ENCODE results near the gene POLR3K. TPM values are rescaled to one million over a fixed set of nuclear protein-coding genes. Genes with fewer than 3 reads are reported as not detected.
A peak's percentile ranks its signal among the peaks of the same experiment; 100 is the strongest.
"Not testable (repeated sequence)": the region's sequence is repeated elsewhere in the genome, so short reads cannot be mapped to it uniquely, and the experiment has no call there.

Gene POLR3K
- total RNA-seq, 6 donors from 2014 or later: 4.2 to 15.7 (median 6.6) TPM

DNA sequence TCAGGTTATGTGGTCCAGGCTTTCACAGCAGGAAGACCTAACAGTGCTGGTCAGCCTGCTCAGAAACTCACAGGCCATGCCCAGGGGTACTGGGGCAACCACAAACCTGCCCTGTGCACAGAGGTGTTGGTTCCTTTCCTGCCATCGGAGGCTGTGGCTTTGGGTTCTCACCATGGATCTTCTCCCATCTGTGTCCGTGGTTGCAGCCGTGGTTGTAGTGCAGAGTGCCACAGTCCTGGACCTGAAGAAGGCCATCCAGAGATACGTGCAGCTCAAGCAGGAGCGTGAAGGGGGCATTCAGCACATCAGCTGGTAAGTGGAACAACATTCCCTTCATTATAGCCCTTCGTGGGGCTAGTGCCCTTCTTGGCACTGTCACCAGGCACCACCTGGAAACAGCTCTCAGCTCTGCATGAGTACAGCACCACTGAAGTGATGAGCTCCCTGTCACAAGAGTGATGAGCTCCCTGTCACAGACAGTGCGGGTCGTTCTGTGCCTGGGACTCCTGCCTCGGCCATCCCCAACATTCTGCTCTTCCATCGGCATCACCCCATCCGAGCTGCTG is 2.2 kb upstream of the POLR3K start:
- DNase-seq (no peak), ATAC-seq (ENCODE audit: low FRiP score in 2 of 2) (no peak)
- Histone ChIP-seq H3K27ac (no peak overlapping the region), H3K36me3 (peaks cover 13 to 54% (median 45%) of the 10 kb centered on the region in 4 donors), H3K9me3 (no peaks in the 10 kb centered on the region), H3K4me1 (peaks cover 3 to 29% (median 12%) of the 10 kb centered on the region in 4 donors), H3K4me3 (no peak overlapping the region), H3K27me3 (no peaks in the 10 kb centered on the region)
- 88 to 92% methylated on average over 8 to 11 of the region's 11 CpGs for WGBS, 2 donors
- no peak for TF ChIP-seq POLR2A (IDR thresholded peaks at IDR 0.05)
- TF ChIP-seq, protein P1, sequence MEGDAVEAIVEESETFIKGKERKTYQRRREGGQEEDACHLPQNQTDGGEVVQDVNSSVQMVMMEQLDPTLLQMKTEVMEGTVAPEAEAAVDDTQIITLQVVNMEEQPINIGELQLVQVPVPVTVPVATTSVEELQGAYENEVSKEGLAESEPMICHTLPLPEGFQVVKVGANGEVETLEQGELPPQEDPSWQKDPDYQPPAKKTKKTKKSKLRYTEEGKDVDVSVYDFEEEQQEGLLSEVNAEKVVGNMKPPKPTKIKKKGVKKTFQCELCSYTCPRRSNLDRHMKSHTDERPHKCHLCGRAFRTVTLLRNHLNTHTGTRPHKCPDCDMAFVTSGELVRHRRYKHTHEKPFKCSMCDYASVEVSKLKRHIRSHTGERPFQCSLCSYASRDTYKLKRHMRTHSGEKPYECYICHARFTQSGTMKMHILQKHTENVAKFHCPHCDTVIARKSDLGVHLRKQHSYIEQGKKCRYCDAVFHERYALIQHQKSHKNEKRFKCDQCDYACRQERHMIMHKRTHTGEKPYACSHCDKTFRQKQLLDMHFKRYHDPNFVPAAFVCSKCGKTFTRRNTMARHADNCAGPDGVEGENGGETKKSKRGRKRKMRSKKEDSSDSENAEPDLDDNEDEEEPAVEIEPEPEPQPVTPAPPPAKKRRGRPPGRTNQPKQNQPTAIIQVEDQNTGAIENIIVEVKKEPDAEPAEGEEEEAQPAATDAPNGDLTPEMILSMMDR (IDR thresholded peaks at IDR 0.05): no peak
- TF ChIP-seq POLR2AphosphoS5 (IDR thresholded peaks at IDR 0.05): no peak

DNA sequence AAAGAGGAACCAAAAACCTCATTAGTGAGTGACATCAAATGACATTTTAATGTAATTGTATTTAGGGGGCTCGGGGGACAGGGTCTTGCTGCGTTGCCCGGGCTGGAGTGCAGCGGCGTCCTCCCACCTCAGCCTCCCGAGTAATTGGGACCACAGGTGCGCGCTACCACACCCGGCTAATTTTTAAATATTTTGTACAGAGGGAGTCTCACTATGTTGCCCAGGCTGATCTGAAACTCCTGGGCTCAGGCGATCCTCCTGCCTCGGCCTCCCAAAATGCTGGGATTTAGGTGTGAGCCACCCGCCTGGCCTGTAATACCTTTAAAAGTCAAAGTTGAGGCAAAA is 801 bp upstream of the POLR3K start:
- no peaks in the 10 kb centered on the region for H3K27me3 ChIP-seq
- peaks cover 13 to 40% (median 33%) of the 10 kb centered on the region in 4 donors for H3K36me3 ChIP-seq
- H3K9me3 ChIP-seq: no peaks in the 10 kb centered on the region
- WGBS, 2 donors: 46% methylated on average over 9 to 12 of the region's 12 CpGs
- peak overlapping the region; percentile 49 to 96 (median 90) for H3K4me3 ChIP-seq
- TF ChIP-seq POLR2AphosphoS5 (IDR thresholded peaks at IDR 0.05) (no peak), EP300 (IDR thresholded peaks at IDR 0.05) (no peak), POLR2A (IDR thresholded peaks at IDR 0.05) (no peak)
- TF ChIP-seq, protein P1 (IDR thresholded peaks at IDR 0.05): no peak
- ATAC-seq (ENCODE audit: low FRiP score in 2 of 2): no peak
- DNase-seq: no peak
- peaks cover 3 to 29% (median 12%) of the 10 kb centered on the region in 4 donors for H3K4me1 ChIP-seq
- H3K27ac ChIP-seq: peak overlapping the region in 2 of 4 donors; percentile 79 to 82

DNA sequence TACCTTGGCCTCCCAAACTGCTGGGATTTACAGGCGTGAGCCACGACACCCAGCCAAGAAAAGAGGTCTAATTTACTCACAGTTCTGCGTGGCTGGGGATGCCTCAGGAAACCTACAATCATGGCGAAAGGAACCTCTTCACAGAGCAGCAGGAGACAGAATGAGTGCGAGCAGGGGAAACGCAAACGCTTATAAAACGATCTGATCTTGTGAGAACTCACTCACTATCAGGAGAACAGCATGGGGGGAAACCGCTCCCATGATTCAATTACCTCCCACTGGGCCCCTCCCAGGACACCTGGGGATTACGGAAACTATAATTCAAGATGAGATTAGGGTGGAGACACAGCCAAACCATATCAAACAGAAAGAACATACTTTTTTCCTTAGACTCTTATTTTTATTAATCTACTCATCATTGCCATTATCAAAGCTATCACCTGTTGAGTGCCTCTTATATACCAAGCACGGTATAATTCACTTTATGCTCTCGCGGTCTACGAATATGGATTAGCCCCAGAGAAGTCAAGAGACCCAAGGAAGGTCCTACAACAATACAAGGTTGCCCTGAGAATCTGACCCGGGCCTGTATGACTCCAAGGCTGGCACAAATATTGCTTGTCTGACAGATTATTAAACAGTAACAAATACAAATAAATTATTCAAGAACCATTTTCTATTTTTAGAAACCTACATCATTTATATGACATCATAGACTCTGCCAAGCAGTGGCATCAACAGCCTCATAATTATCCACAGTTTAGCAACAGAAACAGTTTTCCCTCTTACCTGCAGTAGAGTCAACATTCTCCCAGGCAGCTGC is 2.4 kb downstream of the POLR3K start:
- WGBS, 2 donors: 92 to 93% methylated on average over 15 of the region's 15 CpGs
- no peak for TF ChIP-seq EP300 (IDR thresholded peaks at IDR 0.05)
- TF ChIP-seq POLR2AphosphoS5 (IDR thresholded peaks at IDR 0.05): no peak
- TF ChIP-seq, protein P1 (IDR thresholded peaks at IDR 0.05): no peak
- no peak for TF ChIP-seq POLR2A (IDR thresholded peaks at IDR 0.05)
- H3K27ac ChIP-seq: no peak overlapping the region

DNA sequence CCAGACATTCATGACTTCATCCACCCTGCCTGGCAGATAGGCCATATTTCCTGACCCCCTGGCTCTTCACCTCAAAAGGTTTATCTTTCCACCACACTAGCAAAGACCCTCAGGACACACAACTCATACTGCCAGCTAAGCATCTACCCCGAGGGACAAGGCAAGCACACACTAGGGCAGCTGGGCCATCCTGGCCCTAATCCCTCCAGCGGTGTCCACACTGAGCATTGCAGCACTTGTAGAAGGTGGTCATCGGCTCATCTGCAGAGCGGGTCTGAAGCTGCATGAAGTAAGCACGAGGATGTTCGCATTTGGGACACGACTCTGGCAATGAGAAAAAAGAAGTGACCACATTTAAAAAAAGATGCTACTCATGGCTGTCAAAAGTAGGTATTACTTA is 6.2 kb downstream of the POLR3K start:
- Histone ChIP-seq H3K9me3 (no peaks in the 10 kb centered on the region), H3K4me3 (no peak overlapping the region), H3K36me3 (peaks cover 0 to 29% (median 11%) of the 10 kb centered on the region in 4 donors), H3K27ac (no peak overlapping the region), H3K4me1 (peaks cover 0 to 9% (median 3%) of the 10 kb centered on the region in 4 donors), H3K27me3 (no peaks in the 10 kb centered on the region)
- WGBS, 2 donors: 94 to 99% methylated on average over 7 of the region's 7 CpGs
- TF ChIP-seq EP300 (IDR thresholded peaks at IDR 0.05) (no peak), POLR2A (IDR thresholded peaks at IDR 0.05) (no peak), POLR2AphosphoS5 (IDR thresholded peaks at IDR 0.05) (no peak)
- TF ChIP-seq, protein P1 (IDR thresholded peaks at IDR 0.05): no peak
- ATAC-seq (ENCODE audit: low FRiP score in 2 of 2) (no peak), DNase-seq (no peak)

More for the DNA sequence above, 2.4 kb downstream of the POLR3K start:
- peaks cover 3 to 29% (median 12%) of the 10 kb centered on the region in 4 donors for H3K4me1 ChIP-seq
- DNase-seq: no peak
- no peak overlapping the region for H3K4me3 ChIP-seq
- H3K36me3 ChIP-seq: peaks cover 0 to 24% (median 13%) of the 10 kb centered on the region in 4 donors
- ATAC-seq (ENCODE audit: low FRiP score in 2 of 2): no peak
- no peaks in the 10 kb centered on the region for H3K27me3 ChIP-seq
- no peaks in the 10 kb centered on the region for H3K9me3 ChIP-seq

DNA sequence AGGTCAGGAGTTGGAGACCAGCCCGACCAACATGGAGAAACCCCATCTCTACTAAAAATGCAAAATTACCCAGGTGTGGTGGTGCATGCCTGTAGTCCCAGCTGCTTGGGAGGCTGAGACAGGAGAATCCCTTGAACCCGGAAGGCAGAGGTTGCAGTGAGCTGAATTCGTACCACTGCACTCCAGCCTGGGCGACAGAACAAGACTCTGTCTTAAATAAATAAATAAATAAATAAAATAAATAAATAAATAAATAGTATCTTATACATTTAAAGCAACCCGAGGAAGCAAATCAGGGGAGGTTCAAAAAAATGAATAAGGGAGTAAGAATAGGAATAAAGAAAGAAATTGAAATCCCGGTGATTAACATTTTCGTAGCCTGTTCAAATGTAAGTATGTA is 6.9 kb downstream of the POLR3K start:
- not testable (repeated sequence) for H3K27me3 ChIP-seq; H3K4me3 ChIP-seq; ATAC-seq (ENCODE audit: low FRiP score in 2 of 2); DNase-seq; H3K9me3 ChIP-seq; H3K4me1 ChIP-seq; H3K27ac ChIP-seq
- peaks cover 0 to 29% (median 11%) of the 10 kb centered on the region in 4 donors for H3K36me3 ChIP-seq
- 96% methylated on average over 7 of the region's 7 CpGs for WGBS, 2 donors

Data from upper lobe of left lung (tissue), 6 donors.